Thymus (tissue), 11 donors: ENCODE data around the gene AGAP3. TPM values are rescaled to one million over a fixed set of nuclear protein-coding genes. Genes with fewer than 3 reads are reported as not detected.
A peak's percentile ranks its signal among the peaks of the same experiment; 100 is the strongest.

Source experiments
- DNase-seq, 9 donors: peaks; one replicate each; pipeline ENCODE4 v3.0.0-alpha.2; 2013; ENCODE audit warnings: low spot score in 9 of 9, low read depth in 6 of 9, missing footprints in 1 of 9
- H3K27ac ChIP-seq, 2 donors: one replicate each; pipeline ENCODE4 v1.5.1; 2013; ENCODE audit warnings: control low read depth in 1 of 2, low read depth in 1 of 2, low read length in 1 of 2, mild to moderate bottlenecking in 1 of 2, moderate library complexity in 1 of 2
- H3K27me3 ChIP-seq, 2 donors: one replicate each; pipeline ENCODE4 v1.5.1; 2013; ENCODE audit warnings: low read length in 1 of 2; ENCODE audit not compliant: control insufficient read depth in 2 of 2, insufficient read depth in 1 of 2
- H3K36me3 ChIP-seq, 2 donors: one replicate each; pipeline ENCODE4 v1.5.1; 2013; ENCODE audit warnings: low read length in 1 of 2, mild to moderate bottlenecking in 1 of 2, moderate library complexity in 1 of 2; ENCODE audit not compliant: control insufficient read depth in 2 of 2, insufficient read depth in 2 of 2
- H3K4me1 ChIP-seq, 2 donors: one replicate each; pipeline ENCODE4 v1.5.1; 2013; ENCODE audit warnings: low read length in 2 of 2; ENCODE audit not compliant: control insufficient read depth in 2 of 2, insufficient read depth in 2 of 2
- H3K4me3 ChIP-seq, 2 donors: one replicate each; pipeline ENCODE4 v1.5.1; 2013; ENCODE audit warnings: low read length in 2 of 2, control low read depth in 1 of 2, mild to moderate bottlenecking in 1 of 2
- H3K9me3 ChIP-seq, 2 donors: one replicate each; pipeline ENCODE4 v1.5.1; 2013; ENCODE audit warnings: low read length in 1 of 2, mild to moderate bottlenecking in 1 of 2; ENCODE audit not compliant: control insufficient read depth in 2 of 2, insufficient read depth in 1 of 2
- WGBS: extraction: QIAGEN DNeasy Blood & Tissue Kit; methylation state at CpG from one replicate; pipeline ENCODE4 v1.1.7; 2013; 5-methylcytosine and 5-hydroxymethylcytosine counted together
- polyA plus RNA-seq: library from polyadenylated mRNA; stranded (reverse); fragments of 200-250 nt; gene quantifications from one replicate; pipeline ENCODE4 v1.2.3, GENCODE V29; 2013
- total RNA-seq: library from RNA; stranded (reverse); fragments of 120-200 nt; gene quantifications from one replicate; pipeline ENCODE4 v1.2.4, GENCODE V29; 2013
- donor health status: healthy.

The AGAP3 gene
- total and polyA plus RNA-seq, 2 donors: 8.2 to 43.2 TPM

DNA sequence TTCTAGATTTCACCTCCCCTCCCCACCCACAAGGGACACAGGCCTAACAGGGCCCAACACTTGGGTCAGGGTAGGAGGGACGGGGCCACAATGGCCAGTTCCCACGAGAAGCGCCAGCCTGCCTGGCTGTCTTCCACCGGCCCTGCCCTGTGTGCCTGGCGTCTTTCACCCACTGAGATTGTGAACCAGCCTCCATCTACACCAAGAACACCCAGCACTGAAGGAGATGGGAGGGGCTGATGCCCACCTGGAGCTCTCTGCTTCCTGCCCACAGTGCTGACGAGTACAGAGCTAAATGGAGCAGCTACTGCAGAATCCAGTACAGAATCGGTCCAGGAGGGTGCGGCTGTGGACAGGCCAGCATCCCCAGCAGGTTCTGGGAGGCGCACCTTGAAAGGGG lies 40.3 kb upstream of the AGAP3 start:
- Histone ChIP-seq H3K9me3 (no peaks in the 10 kb centered on the region), H3K36me3 (peaks cover 6 to 38% of the 10 kb centered on the region in 2 donors), H3K27me3 (peaks cover 7 to 22% of the 10 kb centered on the region in 2 donors), H3K27ac (no peak overlapping the region), H3K4me3 (no peak overlapping the region), H3K4me1 (peaks cover under 1 to 4% of the 10 kb centered on the region in 2 donors)
- no peak for DNase-seq
- 93% methylated on average over 9 of the region's 9 CpGs for WGBS

DNA sequence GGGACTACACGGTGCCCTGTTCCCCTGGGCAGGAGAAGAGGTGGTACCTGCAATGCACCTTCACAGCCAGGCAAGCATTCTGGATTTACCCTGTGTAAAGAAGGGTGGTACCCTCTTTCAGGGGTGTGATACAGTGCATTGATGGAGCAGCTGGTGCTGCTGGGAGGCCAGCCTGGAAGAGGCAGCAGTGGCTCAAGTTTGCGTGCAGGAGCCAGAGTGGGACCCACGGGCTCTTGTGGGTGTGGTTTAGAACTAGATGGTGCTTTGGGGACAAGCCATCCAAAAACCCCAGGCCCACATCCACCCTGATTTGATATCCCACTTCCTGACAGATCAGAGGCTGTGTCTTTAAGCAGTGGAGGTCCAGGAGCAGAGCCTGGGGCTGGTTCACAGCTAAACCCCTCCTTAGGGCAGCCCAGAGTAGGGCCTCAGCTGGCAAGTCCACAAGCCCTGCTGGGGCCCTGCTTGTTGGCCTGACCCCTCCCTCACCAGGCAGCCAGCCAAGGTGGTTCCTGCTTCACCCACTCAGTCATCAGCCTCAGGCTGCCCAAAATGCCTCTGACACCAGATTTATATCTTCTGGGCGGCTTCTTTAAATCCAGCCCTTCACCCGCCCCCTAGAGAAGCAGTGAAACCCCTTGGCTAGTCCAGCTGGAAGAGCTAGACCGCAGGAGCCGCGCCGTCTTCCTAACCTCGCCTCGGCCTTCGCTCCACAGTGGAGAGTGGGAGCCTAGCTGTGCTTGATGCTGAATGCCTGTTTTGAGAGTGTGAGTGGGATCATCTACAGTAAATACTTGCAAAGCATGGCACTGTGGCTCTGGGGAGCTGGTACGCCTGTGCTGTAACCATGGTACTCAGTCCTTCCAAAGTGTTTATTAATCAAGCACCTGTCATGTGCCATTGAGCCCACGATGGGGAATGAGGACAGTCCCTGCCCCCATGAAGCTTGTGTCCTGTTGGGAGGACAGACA lies 39.4 kb upstream of the AGAP3 start:
- Histone ChIP-seq H3K4me3 (no peak overlapping the region), H3K9me3 (no peaks in the 10 kb centered on the region), H3K4me1 (peaks cover 4 to 8% of the 10 kb centered on the region in 2 donors), H3K36me3 (peaks cover 4 to 36% of the 10 kb centered on the region in 2 donors), H3K27ac (no peak overlapping the region), H3K27me3 (peaks cover 7 to 27% of the 10 kb centered on the region in 2 donors)
- WGBS: 75% methylated on average over 14 of the region's 14 CpGs
- no peak for DNase-seq

DNA sequence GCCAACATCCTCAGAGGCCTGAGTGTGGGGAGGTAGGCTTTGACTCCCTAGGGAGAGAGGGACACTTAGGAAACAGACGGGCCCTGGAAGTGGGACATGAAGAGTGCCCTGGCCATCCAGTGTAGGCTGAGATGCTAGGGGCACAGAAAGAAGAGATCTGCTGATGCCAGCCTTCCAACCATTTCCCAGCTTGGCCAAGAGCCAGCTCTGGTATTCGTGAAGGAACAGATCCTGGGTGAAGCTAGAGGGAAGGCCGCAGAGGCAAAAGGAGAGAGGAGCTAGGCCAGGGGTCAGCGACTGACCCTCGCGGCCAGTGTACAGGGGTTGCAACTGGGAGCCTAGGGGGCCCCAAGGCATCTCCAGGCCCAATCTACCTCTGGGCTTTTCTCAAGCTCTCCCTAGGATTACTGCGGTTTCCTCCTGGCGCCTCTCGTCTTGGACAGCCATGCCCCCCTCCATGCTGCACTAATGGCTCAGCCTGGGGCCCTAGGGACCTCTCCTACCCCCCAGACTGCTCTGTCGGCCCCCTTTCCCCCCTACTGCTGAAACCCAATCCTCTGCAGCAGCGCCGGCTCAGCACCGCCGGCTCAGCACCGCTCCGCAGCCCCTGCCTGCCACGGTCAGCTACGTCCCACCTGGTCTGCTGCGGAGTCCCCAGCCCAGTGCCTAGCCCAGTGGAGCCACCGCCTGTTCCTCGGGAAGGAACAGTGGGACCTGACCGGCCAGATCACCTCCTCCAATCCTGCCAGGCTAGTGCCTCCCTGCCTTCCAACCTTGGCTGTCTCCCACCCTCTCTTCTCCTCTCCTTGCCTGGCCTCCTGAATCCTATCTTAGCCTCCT lies 38.1 kb upstream of the AGAP3 start, which contains the start of gene ASIC3:
Gene ASIC3, plus strand, starts transcription at position 556 of the 840 bp plus-strand sequence. CDS start 355 bp downstream, outside the sequence.
- Histone ChIP-seq H3K9me3 (no peaks in the 10 kb centered on the region), H3K27ac (no peak within 1 kb of the TSS), H3K36me3 (peaks cover 4 to 30% of the 10 kb centered on the region in 2 donors), H3K27me3 (peaks cover 7 to 30% of the 10 kb centered on the region in 2 donors), H3K4me1 (peaks cover 4 to 9% of the 10 kb centered on the region in 2 donors), H3K4me3 (no peak within 1 kb of the TSS)
- DNase-seq: no peak
- WGBS: 92% methylated on average over 22 of the region's 22 CpGs

DNA sequence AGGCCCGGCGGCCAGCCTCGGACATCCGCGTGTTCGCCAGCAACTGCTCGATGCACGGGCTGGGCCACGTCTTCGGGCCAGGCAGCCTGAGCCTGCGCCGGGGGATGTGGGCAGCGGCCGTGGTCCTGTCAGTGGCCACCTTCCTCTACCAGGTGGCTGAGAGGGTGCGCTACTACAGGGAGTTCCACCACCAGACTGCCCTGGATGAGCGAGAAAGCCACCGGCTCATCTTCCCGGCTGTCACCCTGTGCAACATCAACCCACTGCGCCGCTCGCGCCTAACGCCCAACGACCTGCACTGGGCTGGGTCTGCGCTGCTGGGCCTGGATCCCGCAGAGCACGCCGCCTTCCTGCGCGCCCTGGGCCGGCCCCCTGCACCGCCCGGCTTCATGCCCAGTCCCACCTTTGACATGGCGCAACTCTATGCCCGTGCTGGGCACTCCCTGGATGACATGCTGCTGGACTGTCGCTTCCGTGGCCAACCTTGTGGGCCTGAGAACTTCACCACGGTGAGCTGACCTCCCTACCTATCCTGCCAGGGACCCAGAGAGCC lies 37.3 kb upstream of the AGAP3 start:
- Histone ChIP-seq H3K27ac (no peak overlapping the region), H3K27me3 (peaks cover 7 to 30% of the 10 kb centered on the region in 2 donors), H3K4me3 (no peak overlapping the region), H3K9me3 (no peaks in the 10 kb centered on the region), H3K36me3 (peaks cover 3 to 23% of the 10 kb centered on the region in 2 donors), H3K4me1 (peaks cover 4 to 12% of the 10 kb centered on the region in 2 donors)
- WGBS: 96% methylated on average over 38 of the region's 38 CpGs
- no peak for DNase-seq

DNA sequence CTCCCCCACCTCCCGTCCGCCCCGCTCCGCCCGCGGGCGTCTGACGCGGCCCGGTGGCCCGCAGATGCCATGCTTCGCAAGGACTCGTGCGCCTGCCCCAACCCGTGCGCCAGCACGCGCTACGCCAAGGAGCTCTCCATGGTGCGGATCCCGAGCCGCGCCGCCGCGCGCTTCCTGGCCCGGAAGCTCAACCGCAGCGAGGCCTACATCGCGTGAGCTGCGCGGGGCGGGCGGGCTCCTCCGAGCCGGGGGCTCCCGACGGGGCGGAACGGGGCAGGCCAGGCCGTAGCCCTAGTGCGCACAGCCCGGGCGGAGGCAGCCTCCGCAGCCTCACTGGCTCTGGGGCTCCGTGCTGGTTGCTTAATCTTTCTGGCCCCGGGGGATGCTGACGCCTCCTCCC lies 35.2 kb upstream of the AGAP3 start:
- peaks cover 7 to 30% of the 10 kb centered on the region in 2 donors for H3K27me3 ChIP-seq
- WGBS: 2% methylated on average over 50 of the region's 50 CpGs
- peaks cover 0 to 5% of the 10 kb centered on the region in 2 donors for H3K36me3 ChIP-seq
- peaks cover 4 to 12% of the 10 kb centered on the region in 2 donors for H3K4me1 ChIP-seq
- DNase-seq: peak; percentile 18 to 77 (median 48)
- H3K4me3 ChIP-seq: peak overlapping the region in 1 of 2 donors; percentile 20
- no peaks in the 10 kb centered on the region for H3K9me3 ChIP-seq
- H3K27ac ChIP-seq: no peak overlapping the region

DNA sequence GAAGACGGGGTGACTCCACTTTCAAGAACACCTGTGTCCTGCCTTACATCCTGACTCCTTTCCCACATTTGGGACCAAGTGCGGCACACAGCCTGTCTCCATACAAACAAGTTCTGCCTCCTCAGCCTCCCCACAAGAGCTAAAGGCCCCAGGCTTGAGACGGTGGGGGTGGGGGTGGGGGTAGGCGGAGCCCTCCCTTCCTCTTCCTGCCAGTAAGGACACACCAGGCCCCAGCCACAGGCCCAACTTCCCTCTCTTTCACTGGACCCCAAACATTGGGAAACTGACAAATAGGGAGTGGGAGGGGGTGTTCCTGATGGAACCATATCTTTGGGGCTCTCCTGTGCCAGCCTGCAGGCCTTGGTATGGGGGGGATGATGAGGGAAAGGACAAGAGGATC lies 33.2 kb upstream of the AGAP3 start:
- no peak for DNase-seq
- no peaks in the 10 kb centered on the region for H3K9me3 ChIP-seq
- no peaks in the 10 kb centered on the region for H3K36me3 ChIP-seq
- peaks cover 7 to 30% of the 10 kb centered on the region in 2 donors for H3K27me3 ChIP-seq
- H3K4me3 ChIP-seq: no peak overlapping the region
- 81% methylated on average over 4 of the region's 4 CpGs for WGBS
- no peak overlapping the region for H3K27ac ChIP-seq
- H3K4me1 ChIP-seq: peaks cover 16 to 20% of the 10 kb centered on the region in 2 donors

DNA sequence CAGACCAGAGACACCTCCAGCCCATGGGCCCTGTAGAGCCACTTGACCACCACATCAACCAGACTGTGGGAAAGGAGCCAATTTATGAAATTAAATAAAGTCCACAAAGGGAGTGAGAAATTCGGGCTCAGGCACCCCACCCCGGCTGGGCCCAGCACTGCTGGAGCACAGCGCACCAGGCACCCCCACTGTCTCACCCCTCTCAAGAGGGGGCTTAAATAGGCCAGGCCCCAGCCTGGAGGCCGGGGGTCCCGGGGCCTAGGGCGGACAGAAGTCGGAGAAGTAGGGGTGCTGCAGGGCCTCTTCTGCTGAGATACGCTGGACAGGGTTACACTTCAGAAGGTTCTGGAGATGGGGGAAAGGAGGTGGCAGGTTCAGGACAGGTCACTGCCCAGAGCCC lies 32.5 kb upstream of the AGAP3 start:
- Histone ChIP-seq H3K36me3 (no peaks in the 10 kb centered on the region), H3K4me1 (peaks cover 17 to 26% of the 10 kb centered on the region in 2 donors), H3K9me3 (no peaks in the 10 kb centered on the region), H3K27ac (no peak overlapping the region), H3K4me3 (no peak overlapping the region), H3K27me3 (peaks cover 7 to 27% of the 10 kb centered on the region in 2 donors)
- no peak for DNase-seq
- 99% methylated on average over 8 of the region's 8 CpGs for WGBS

DNA sequence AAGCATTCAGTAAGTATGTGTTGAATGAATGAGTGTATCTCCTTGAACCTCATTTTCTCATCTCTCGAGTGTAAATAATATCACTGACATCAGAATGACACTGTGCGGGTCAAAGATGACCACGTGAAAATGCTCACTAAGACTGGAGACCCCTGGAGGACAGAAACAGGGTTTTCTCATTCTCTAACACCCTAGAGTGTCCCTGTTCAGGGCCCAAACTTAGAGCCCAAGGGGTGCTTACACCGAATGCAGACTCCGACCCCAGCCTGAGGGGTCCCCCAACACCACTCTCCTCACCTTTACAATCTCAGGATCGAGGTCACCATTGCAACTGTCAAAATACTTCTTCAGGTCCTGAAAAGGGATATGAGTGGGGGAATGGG lies 30.0 kb upstream of the AGAP3 start:
- DNase-seq: no peak
- 97% methylated on average over 6 of the region's 6 CpGs for WGBS
- Histone ChIP-seq H3K27me3 (peaks cover 0 to 7% of the 10 kb centered on the region in 2 donors), H3K27ac (no peak overlapping the region), H3K9me3 (no peaks in the 10 kb centered on the region), H3K4me1 (peaks cover 28 to 41% of the 10 kb centered on the region in 2 donors), H3K4me3 (no peak overlapping the region), H3K36me3 (no peaks in the 10 kb centered on the region)
